NT2/D1 (cell line): ENCODE data around the gene RAB26.

Experiments
- YY1 ChIP-seq: IDR thresholded peaks from 2 replicates; pipeline ENCODE4 v1.6.1; 2011; ENCODE audit not compliant: insufficient read length, insufficient read depth
- ZNF274 ChIP-seq: IDR thresholded peaks from 2 replicates; pipeline ENCODE4 v1.6.1; 2011; ENCODE audit warnings: mild to moderate bottlenecking, low read depth, low read length

GRCh38 chr16:2143878-2144485 lies 4.4 kb upstream of the RAB26 start:
- TF ChIP-seq ZNF274 (no peak), YY1 (no peak)
